ENCODE data around the gene VPS9D1. TPM values are rescaled to one million over a fixed set of nuclear protein-coding genes. Genes with fewer than 3 reads are reported as not detected.

VPS9D1 gene
- total RNA-seq, 1 experiment from 2014 or later, result 4.2 TPM

DNA sequence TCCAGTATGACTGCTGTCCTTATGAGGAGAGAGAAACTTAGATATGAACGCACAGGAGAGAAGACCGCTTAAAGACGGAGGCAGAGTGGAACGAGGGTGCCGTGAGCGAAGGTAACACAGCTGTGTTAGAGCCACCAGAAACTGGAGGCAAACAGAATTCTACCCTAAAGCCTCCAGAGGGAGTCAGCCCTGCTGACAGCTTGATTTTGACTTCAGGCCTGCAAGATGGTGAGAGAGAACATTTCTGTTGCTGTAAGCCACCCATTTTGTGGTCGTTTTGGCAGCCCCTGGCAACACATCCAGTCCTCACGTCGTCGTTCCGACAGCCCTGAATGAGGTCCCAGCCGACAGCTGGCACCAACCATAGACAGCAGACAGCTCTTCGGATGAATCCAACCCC is 16.4 kb downstream of the VPS9D1 start:
- no peak for DNase-seq (ENCODE audit: low spot score)
- peaks cover 37% of the 10 kb centered on the region for H3K27me3 Mint-ChIP-seq (ENCODE audit: low read depth)
- H3K27ac Mint-ChIP-seq, result no peak overlapping the region
- TF ChIP-seq CREB1 (CRISPR knock-in tag; IDR thresholded peaks at IDR 0.05) (no peak), ATF1 (CRISPR knock-in tag; IDR thresholded peaks at IDR 0.05) (no peak), OVOL2 (CRISPR knock-in tag; IDR thresholded peaks at IDR 0.05; ENCODE audit: borderline replicate concordance) (no peak), TP53 (CRISPR knock-in tag; IDR thresholded peaks at IDR 0.05) (no peak), ZBTB21 (CRISPR knock-in tag; IDR thresholded peaks at IDR 0.05; ENCODE audit: borderline replicate concordance) (no peak), ZNF317 (CRISPR knock-in tag; IDR thresholded peaks at IDR 0.05; ENCODE audit: borderline replicate concordance, low read depth) (no peak)
- TF ChIP-seq, protein P1, sequence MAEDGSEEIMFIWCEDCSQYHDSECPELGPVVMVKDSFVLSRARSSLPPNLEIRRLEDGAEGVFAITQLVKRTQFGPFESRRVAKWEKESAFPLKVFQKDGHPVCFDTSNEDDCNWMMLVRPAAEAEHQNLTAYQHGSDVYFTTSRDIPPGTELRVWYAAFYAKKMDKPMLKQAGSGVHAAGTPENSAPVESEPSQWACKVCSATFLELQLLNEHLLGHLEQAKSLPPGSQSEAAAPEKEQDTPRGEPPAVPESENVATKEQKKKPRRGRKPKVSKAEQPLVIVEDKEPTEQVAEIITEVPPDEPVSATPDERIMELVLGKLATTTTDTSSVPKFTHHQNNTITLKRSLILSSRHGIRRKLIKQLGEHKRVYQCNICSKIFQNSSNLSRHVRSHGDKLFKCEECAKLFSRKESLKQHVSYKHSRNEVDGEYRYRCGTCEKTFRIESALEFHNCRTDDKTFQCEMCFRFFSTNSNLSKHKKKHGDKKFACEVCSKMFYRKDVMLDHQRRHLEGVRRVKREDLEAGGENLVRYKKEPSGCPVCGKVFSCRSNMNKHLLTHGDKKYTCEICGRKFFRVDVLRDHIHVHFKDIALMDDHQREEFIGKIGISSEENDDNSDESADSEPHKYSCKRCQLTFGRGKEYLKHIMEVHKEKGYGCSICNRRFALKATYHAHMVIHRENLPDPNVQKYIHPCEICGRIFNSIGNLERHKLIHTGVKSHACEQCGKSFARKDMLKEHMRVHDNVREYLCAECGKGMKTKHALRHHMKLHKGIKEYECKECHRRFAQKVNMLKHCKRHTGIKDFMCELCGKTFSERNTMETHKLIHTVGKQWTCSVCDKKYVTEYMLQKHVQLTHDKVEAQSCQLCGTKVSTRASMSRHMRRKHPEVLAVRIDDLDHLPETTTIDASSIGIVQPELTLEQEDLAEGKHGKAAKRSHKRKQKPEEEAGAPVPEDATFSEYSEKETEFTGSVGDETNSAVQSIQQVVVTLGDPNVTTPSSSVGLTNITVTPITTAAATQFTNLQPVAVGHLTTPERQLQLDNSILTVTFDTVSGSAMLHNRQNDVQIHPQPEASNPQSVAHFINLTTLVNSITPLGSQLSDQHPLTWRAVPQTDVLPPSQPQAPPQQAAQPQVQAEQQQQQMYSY (CRISPR knock-in tag; IDR thresholded peaks at IDR 0.05), result no peak
- TF ChIP-seq, protein P2, sequence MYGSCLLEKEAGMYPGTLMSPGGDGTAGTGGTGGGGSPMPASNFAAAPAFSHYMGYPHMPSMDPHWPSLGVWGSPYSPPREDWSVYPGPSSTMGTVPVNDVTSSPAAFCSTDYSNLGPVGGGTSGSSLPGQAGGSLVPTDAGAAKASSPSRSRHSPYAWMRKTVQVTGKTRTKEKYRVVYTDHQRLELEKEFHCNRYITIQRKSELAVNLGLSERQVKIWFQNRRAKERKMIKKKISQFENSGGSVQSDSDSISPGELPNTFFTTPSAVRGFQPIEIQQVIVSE (CRISPR knock-in tag; IDR thresholded peaks at IDR 0.05; ENCODE audit: borderline replicate concordance), result no peak
- ChIA-PET CTCF (interaction anchor here (0.7 to 1.0 kb wide), 4 partner anchors 97 to 219 kb away, joined by 3 to 5 read pairs (median 4); partner anchors contain the start of gene TUBB3), POLR2A (interaction anchor here (0.6 kb wide), 1 partner anchor 37 kb away, joined by 3 read pairs; no protein-coding TSS in a partner anchor)
- no peak overlapping the region for H3K4me3 Mint-ChIP-seq
- no peaks in the 10 kb centered on the region for H3K9me3 Mint-ChIP-seq
- H3K4me1 Mint-ChIP-seq, result peaks cover 19% of the 10 kb centered on the region
- peaks cover under 1% of the 10 kb centered on the region; the same call in 1 of the 2 replicates for H3K36me3 Mint-ChIP-seq
- no peak for ATAC-seq

DNA sequence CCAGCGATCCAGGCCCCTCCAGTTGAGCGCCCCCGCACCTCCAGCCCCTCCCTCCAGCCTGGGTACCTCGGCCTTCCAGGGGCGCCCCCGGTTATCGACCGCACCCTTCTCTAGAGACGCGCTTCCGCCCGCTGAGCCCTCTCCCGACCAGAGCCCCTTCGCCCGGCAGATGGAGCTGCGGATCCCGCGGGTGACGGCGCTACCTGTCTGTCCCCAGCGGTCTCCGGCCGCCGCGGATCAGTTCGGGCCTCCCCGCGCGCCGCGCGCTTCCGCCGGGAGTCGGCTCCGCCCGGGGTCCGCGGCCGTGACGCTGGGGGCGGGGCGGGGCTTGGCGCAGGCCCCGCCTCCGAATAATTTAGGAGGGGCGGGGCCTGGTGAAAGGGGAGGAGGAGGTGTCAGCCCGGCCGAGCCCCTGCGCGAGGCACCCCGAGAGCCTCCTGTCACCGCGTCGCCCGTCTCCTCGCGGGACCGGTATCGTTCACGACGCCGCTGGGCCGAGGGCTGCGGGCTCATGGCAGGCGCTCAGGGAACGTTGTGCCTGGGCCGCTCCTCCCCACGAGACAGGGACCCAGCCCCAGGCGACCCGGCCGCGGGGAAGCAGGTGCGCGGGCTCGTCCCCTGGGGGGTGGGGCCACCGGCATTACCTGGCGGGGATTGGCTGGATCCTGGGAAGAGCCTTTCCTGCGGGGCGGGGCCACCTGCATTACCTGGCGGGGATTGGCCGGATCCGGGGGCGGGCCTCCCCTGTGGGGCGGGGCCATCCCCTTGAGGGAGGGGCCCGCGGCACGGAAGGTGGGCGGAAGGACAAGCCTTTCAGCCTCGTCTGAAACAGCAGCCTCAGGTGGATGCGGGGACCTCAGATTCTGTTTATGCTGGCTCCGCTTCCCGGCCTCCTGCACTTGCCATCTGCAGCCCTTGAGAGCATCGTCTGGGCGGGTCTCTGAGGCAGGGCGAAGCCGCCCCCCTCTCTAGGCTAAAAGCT is 19.0 kb downstream of the VPS9D1 start, which contains the start of gene SPATA2L:
Gene SPATA2L (minus strand): TSS at position 281 of the 982 bp plus-strand sequence. CDS start 473 bp downstream, outside the sequence.
- Mint-ChIP-seq H3K27ac (no peak within 1 kb of the TSS), H3K4me3 (peak within 1 kb of the TSS; percentile 64), H3K36me3 (peaks cover 3% of the 10 kb centered on the region; the same call in 1 of the 2 replicates), H3K4me1 (peaks cover 16% of the 10 kb centered on the region), H3K9me3 (no peaks in the 10 kb centered on the region), H3K27me3 (ENCODE audit: low read depth) (peaks cover 34% of the 10 kb centered on the region)
- peak; percentile 99 for DNase-seq (ENCODE audit: low spot score)
- ChIA-PET CTCF (interaction anchor here (0.5 to 3.6 kb wide), 7 partner anchors 9 to 1142 kb away, joined by 3 to 36 read pairs (median 4); partner anchors contain the start of gene CDK10), POLR2A (interaction anchor here (2.6 kb wide), 1 partner anchor 10 kb away, joined by 18 read pairs; no protein-coding TSS in a partner anchor)
- ATAC-seq, result peak; percentile 76
- no peak; the same call in 1 of the 2 replicates for TF ChIP-seq GABPB1 (CRISPR knock-in tag; IDR thresholded peaks at IDR 0.05)
- TF ChIP-seq, protein P3, sequence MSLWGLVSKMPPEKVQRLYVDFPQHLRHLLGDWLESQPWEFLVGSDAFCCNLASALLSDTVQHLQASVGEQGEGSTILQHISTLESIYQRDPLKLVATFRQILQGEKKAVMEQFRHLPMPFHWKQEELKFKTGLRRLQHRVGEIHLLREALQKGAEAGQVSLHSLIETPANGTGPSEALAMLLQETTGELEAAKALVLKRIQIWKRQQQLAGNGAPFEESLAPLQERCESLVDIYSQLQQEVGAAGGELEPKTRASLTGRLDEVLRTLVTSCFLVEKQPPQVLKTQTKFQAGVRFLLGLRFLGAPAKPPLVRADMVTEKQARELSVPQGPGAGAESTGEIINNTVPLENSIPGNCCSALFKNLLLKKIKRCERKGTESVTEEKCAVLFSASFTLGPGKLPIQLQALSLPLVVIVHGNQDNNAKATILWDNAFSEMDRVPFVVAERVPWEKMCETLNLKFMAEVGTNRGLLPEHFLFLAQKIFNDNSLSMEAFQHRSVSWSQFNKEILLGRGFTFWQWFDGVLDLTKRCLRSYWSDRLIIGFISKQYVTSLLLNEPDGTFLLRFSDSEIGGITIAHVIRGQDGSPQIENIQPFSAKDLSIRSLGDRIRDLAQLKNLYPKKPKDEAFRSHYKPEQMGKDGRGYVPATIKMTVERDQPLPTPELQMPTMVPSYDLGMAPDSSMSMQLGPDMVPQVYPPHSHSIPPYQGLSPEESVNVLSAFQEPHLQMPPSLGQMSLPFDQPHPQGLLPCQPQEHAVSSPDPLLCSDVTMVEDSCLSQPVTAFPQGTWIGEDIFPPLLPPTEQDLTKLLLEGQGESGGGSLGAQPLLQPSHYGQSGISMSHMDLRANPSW (CRISPR knock-in tag; conservative IDR thresholded peaks at IDR 0.05; ENCODE audit: low read depth), result no peak
- TF ChIP-seq, protein P4, sequence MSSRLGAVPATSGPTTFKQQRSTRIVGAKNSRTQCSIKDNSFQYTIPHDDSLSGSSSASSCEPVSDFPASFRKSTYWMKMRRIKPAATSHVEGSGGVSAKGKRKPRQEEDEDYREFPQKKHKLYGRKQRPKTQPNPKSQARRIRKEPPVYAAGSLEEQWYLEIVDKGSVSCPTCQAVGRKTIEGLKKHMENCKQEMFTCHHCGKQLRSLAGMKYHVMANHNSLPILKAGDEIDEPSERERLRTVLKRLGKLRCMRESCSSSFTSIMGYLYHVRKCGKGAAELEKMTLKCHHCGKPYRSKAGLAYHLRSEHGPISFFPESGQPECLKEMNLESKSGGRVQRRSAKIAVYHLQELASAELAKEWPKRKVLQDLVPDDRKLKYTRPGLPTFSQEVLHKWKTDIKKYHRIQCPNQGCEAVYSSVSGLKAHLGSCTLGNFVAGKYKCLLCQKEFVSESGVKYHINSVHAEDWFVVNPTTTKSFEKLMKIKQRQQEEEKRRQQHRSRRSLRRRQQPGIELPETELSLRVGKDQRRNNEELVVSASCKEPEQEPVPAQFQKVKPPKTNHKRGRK (CRISPR knock-in tag; IDR thresholded peaks at IDR 0.05; ENCODE audit: borderline replicate concordance), result no peak
- TF ChIP-seq, protein P5, sequence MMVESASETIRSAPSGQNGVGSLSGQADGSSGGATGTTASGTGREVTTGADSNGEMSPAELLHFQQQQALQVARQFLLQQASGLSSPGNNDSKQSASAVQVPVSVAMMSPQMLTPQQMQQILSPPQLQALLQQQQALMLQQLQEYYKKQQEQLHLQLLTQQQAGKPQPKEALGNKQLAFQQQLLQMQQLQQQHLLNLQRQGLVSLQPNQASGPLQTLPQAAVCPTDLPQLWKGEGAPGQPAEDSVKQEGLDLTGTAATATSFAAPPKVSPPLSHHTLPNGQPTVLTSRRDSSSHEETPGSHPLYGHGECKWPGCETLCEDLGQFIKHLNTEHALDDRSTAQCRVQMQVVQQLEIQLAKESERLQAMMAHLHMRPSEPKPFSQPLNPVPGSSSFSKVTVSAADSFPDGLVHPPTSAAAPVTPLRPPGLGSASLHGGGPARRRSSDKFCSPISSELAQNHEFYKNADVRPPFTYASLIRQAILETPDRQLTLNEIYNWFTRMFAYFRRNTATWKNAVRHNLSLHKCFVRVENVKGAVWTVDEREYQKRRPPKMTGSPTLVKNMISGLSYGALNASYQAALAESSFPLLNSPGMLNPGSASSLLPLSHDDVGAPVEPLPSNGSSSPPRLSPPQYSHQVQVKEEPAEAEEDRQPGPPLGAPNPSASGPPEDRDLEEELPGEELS (CRISPR knock-in tag; IDR thresholded peaks at IDR 0.05), result 0 out of 2 replicates have a peak, but pooled peaks have one; percentile 29
- TF ChIP-seq FOXK1 (CRISPR knock-in tag; IDR thresholded peaks at IDR 0.05), result 0 out of 2 replicates have a peak, but pooled peaks have one; percentile 20
- 0 out of 2 replicates have a peak, but pooled peaks have one; percentile 13 for TF ChIP-seq ZNF232 (CRISPR knock-in tag; IDR thresholded peaks at IDR 0.05)
- TF ChIP-seq, protein P1 (CRISPR knock-in tag; IDR thresholded peaks at IDR 0.05), result no peak
- TF ChIP-seq ETV6 (CRISPR knock-in tag; IDR thresholded peaks at IDR 0.05), result peak; percentile 45; the same call in 1 of the 2 replicates
- peak; percentile 26; the same call in 1 of the 2 replicates for TF ChIP-seq NFYB (CRISPR knock-in tag; conservative IDR thresholded peaks at IDR 0.05; ENCODE audit: low read depth)

Data from WTC11 (cell line).